Activated CD4-positive, alpha-beta T cell treated with anti-CD3 and anti-CD28 coated beads for 4 hours (primary cell): ENCODE measurements around the gene SLC25A28.

Experiments used
- DNase-seq, 2 donors: peaks; one replicate each; pipeline ENCODE4 v3.0.0-alpha.2; 2020

Gene SLC25A28

DNA sequence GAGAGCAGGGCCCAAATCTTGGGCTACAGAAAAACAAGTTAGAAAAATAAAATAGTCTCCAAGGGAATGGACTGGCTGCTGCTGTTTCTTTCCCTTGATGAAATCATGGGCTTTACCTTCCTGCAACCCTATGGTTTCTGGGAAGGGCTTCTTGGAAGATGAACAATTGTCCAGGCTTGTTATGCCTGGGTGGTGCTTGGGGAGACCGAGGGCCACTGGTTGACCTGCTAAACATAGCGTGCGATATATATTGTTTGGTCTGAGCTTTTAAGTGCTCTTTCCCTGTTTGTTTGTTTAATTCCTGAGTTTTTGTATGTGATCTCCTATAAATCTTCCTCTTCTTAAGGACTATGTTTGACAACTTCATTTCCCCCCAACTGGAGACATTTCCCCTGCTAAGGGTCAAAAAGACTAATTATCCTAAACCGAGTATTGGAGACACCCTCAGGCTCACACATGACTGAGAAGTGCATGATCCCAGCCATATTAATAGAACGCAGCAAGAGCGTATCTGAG lies 37.9 kb downstream of the SLC25A28 start:
- no peak for DNase-seq

DNA sequence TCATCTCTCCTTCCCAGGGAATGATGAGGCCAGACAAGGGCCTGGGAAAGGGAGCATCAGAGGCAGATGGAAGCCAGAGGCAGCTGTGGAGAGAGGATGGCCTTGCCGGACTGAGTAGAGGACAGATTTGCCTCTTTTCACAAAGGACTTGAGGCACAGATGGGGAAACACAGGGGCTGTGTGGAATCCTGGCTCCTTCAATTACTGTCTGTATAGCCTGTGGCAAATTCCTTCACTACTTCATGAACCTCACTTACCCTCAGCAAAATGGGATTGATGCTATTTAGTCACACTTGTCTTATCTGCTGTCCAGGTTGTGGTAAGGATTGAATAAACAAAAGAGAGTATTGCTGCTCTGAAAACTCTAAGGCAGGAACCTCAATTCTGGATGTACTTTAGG lies 40.3 kb downstream of the SLC25A28 start:
- DNase-seq, result no peak

DNA sequence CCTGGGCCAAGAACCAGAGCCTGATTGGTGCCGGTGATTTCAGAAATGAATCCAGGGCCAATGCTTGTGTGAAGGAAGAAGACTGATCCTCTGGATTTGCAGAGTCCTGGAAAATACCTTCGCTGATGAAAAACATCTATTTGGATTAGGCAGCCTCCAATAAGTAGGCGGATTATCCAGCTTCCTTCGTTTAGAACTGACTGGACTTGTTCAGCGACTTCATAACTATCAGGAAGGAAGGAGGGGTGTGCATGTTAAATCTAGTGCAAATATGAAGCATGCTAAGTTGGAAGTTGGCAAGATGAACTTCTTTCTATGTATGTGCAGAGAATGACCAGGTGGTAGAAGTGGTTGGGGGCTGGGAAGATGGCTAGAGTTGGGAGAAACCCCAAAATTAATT lies 46.4 kb downstream of the SLC25A28 start:
- no peak for DNase-seq

DNA sequence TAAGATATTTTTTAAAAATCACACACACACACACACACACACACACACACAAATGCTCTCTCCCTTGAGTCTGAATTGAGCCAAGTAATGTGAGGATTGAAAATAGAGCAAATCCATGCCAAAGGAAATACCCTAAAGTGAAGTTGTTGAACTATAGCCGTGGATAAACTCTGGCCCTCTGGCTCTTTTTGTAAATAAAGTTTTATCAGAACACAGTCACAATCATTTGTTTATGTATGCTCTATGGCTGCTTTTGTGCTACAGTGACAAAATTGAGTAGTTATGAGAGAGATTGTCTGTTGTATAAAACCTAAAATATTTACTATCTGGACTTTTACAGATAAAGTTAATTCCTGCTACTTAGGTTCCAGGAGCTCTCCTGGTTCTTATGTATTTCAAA lies 48.4 kb downstream of the SLC25A28 start:
- no peak for DNase-seq

DNA sequence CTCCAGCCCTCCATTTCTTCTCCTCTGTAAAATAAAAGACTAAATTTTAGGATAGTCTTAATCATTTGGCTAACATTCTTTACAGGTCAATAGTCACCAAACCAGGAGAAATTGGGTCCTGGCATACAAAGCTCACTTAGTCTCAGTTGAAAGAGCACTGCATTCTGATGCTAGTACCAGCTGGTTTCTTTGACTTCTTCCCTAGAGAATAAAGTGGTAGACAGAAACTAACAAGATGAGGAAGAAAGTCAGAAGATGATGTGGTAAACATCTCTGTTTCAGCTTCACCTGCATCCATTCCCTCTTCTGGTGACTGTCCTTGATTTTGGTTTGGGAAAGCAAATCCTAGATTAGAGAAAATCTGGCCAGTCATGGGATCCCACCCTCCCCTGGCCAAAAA lies 50.3 kb downstream of the SLC25A28 start:
- no peak for DNase-seq

DNA sequence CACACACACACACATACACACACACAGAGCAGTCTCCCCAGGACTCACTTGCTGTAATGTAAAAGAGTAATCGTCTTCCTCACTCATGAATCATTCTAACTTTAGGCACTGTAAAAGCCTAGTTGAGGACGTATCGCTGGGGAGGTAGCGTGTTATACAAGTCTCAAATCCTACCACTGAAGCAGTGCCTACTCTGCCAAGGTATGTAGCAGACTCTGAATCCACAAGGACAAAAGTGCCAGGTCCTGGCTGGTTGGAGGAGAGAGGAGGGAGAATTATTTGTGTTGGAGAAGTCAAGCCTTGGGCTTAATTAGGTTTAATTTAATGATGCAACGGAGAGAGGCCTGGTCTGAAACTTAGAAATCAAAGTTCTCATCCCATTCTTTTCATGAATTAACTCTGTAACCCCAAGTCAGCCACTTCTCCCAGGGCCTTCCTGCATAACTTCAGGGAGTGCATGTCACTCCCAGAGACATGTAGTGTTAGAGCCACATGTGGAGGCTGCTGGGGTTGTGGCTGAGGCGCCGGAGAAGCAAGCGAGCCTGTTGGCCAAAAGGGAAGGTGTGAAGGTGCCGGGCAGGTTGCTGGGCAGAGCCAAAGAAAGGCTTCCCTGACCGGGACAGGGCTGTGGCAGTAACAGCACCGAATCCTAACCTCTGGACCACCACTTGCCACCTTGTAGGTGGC lies 50.8 kb downstream of the SLC25A28 start:
- no peak for DNase-seq

DNA sequence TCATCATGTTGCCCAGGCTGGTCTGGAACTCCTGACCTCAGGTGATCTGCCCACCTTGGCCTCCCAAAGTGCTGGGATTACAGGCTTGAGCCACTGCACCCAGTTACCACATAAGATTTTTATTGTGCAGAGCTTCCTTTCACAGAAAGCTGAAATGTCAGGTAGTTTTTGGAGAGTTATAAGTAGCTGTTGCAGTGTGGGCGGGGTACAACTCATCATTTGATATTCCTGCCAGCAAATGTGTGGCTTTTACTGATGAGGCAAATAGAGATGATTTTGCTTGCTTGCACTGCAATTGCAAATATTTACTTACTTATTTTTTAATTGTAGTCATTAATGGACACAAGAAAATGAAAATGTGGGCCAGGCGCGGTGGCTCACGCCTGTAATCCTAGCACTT lies 55.1 kb downstream of the SLC25A28 start:
- no peak for DNase-seq

DNA sequence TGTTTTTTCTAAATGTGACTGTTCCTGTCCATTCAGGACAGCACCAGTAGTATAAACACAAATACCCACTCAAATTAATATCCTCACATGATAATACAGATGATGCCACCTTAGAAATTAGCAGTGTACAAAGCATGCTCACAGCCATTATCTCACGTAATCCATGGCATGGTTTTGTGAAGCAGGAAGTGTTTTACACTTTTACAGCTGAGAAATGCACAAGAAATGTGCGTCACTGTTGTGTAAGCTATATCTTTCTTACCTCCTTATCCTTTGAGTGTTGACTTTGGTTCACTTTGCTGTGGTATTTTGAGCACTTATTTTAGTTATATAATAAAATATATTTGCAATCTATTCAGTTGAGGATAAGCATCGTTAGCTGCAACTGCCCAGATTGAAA lies 55.9 kb downstream of the SLC25A28 start:
- no peak for DNase-seq

DNA sequence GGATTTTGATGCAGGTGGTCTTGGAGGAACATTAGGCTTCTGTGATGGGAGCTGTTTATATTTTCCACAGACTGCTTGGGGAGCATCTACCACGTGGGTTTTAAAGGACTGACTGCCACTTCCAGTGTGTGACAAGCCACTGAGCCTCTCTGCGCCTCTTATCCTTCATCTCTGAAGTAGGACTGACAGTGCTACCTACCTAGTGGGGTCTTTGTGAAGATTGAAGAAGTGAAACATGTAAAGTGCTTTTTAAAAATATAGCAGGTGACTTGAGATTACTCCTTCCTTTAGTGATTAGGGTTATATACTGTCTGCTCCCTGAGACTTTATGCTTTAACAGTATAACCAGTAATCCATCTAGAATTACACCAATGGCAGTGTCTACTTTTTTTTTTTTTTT lies 57.6 kb downstream of the SLC25A28 start:
- DNase-seq, result no peak
